SH-SY5Y (cell line): ENCODE results near the gene MAP1LC3B.

ENCODE experiments used
- GATA2 ChIP-seq: IDR thresholded peaks from 2 replicates; pipeline ENCODE4 v1.6.1; 2011; ENCODE audit warnings: mild to moderate bottlenecking, low read depth, low read length
- GATA3 ChIP-seq: IDR thresholded peaks from 2 replicates; pipeline ENCODE4 v1.6.1; 2011; ENCODE audit warnings: low read depth, mild to moderate bottlenecking, low read length, moderate library complexity

- TF ChIP-seq GATA2 (no peak), GATA3 (no peak)
Measured at GRCh38 chr16:87395181-87395842, 3.2 kb downstream of the MAP1LC3B start.
